Ovary (tissue), 9 donors: ENCODE results near the gene HOXA13. TPM values are rescaled to one million over a fixed set of nuclear protein-coding genes. Genes with fewer than 3 reads are reported as not detected.

Source experiments
- DNase-seq, 5 donors: peaks; one replicate each; pipeline ENCODE4 v3.0.0-alpha.2; 2019 to 2020
- H3K27ac ChIP-seq, 2 donors: fragments of 200-600 bp; one replicate each; pipeline versions ENCODE4 v1.5.1 to v1.8.0; 2019 to 2022
- H3K27me3 ChIP-seq: fragments of 200-600 bp; one replicate; pipeline ENCODE4 v1.8.0; 2022
- H3K36me3 ChIP-seq: fragments of 200-600 bp; sonication (generic); one replicate; pipeline ENCODE4 v1.5.1; 2019
- H3K4me1 ChIP-seq: one replicate; pipeline ENCODE4 v1.8.1; 2013; ENCODE audit warnings: mild to moderate bottlenecking, moderate library complexity; ENCODE audit not compliant: insufficient read depth
- H3K4me3 ChIP-seq: fragments of 200-600 bp; sonication (generic); one replicate; pipeline ENCODE4 v1.5.1; 2017
- H3K9me3 ChIP-seq, 2 donors: fragments of 200-600 bp in 1 of 2; sonication (generic) in 1 of 2; one replicate each; pipeline versions ENCODE4 v1.5.1 to v1.8.1; 2013 to 2019; ENCODE audit warnings: mild to moderate bottlenecking in 1 of 2, moderate library complexity in 1 of 2
- CTCF ChIP-seq, 3 donors: fragments of 450-650 bp in 2 of 3; fragments of 200-600 bp in 1 of 3; IDR thresholded peaks; one replicate each; pipeline versions ENCODE4 v1.5.1 to v1.8.0; 2016 to 2022; ENCODE audit warnings: antibody characterized with exemption in 3 of 3, mild to moderate bottlenecking in 1 of 3
- EP300 ChIP-seq: sonication (generic); formaldehyde crosslinking; IDR thresholded peaks from one replicate; pipeline ENCODE4 v1.6.1; 2017; ENCODE audit warnings: antibody characterized with exemption
- POLR2A ChIP-seq: fragments of 450-650 bp; IDR thresholded peaks from one replicate; pipeline ENCODE4 v1.6.1; 2017; ENCODE audit warnings: antibody characterized with exemption, mild to moderate bottlenecking, moderate library complexity
- WGBS, 3 donors: extraction: QIAGEN DNeasy Blood & Tissue Kit in 1 of 3; methylation state at CpG; one replicate each; pipeline versions ENCODE4 v1.1.5 to v1.1.7; 2013 to 2017; 5-methylcytosine and 5-hydroxymethylcytosine counted together
- intact Hi-C, 4 donors: fragments of 100-400 bp; cut with DNase I; formaldehyde crosslinking; loops; one replicate each; pipeline versions ENCODE4 v1.11.0 to v1.15.1; 2022 to 2023
- polyA plus RNA-seq, 2 donors: library from polyadenylated mRNA; stranded (reverse); fragments of 200-250 nt in 1 of 2; fragments of 350-450 nt in 1 of 2; fragmentation: Illumina TruSeq in 1 of 2; extraction: RNeasy Lipid Tissue Mini Kit (QIAGEN cat#74804) in 1 of 2; gene quantifications; one replicate each; pipeline ENCODE4 v1.2.3, GENCODE V29; 2013 to 2014
- total RNA-seq, 7 donors: library from RNA; depleted of rRNA in 2 of 7; stranded (reverse); fragments of >200 nt in 2 of 7; fragmentation: NEBNext Ultra II Directional in 3 of 7; extraction: Animal tissue kit (Norgen Biotek cat#: 25700) in 3 of 7; gene quantifications; one replicate each; pipeline versions ENCODE4 v1.1.0 to v1.2.4, GENCODE V29; 2016 to 2023
- donor health status: DM: no; HTN: no; CAD: no; lungs with moderate emphysema.
- donor health status: DM: no; HTN: no; CAD: no.
- donor health status: Bipolar disorder and iron deficiency.
- donor health status: DM: yes; HTN: yes; CAD: no.
- donor health status: DM: no; HTN: no; CAD: no.
- donor health status: DM: yes; HTN: yes; CAD: no.

The HOXA13 gene
- total and polyA plus RNA-seq, 9 donors = 0.07 TPM; not detected in 8

- no peaks in the 10 kb centered on the region for H3K36me3 ChIP-seq
- no peak for TF ChIP-seq CTCF (IDR thresholded peaks at IDR 0.05)
- no peak for TF ChIP-seq EP300
- TF ChIP-seq POLR2A = no peak
- H3K27ac ChIP-seq = no peak overlapping the region
- intact Hi-C loops = no loop called here
- H3K4me1 ChIP-seq = peaks cover 11% of the 10 kb centered on the region
- H3K27me3 ChIP-seq = peaks cover 3% of the 10 kb centered on the region
- no peak for DNase-seq
- WGBS, 3 donors = 53 to 69% (median 63%) methylated on average over 7 of the region's 7 CpGs
- H3K4me3 ChIP-seq = no peak overlapping the region
- H3K9me3 ChIP-seq = no peaks in the 10 kb centered on the region
Observed at GRCh38 chr7:27247000-27247399, 47.1 kb upstream of the HOXA13 start.

GRCh38 chr7:27245798-27246691 lies 46.2 kb upstream of the HOXA13 start:
- H3K4me3 ChIP-seq = no peak overlapping the region
- intact Hi-C loops = no loop called here
- H3K27me3 ChIP-seq = peaks cover 3% of the 10 kb centered on the region
- no peaks in the 10 kb centered on the region for H3K36me3 ChIP-seq
- no peak overlapping the region for H3K27ac ChIP-seq
- H3K4me1 ChIP-seq = peaks cover 6% of the 10 kb centered on the region
- WGBS, 3 donors = 2 to 15% (median 3%) methylated on average over 68 to 90 of the region's 90 CpGs
- TF ChIP-seq CTCF (IDR thresholded peaks at IDR 0.05) (no peak), POLR2A (no peak), EP300 (no peak)
- DNase-seq = no peak
- H3K9me3 ChIP-seq = no peaks in the 10 kb centered on the region

GRCh38 chr7:27245124-27245797 lies 45.4 kb upstream of the HOXA13 start:
- no peak for DNase-seq
- Histone ChIP-seq H3K4me1 (peaks cover 6% of the 10 kb centered on the region), H3K36me3 (no peaks in the 10 kb centered on the region), H3K4me3 (no peak overlapping the region), H3K9me3 (no peaks in the 10 kb centered on the region), H3K27ac (no peak overlapping the region), H3K27me3 (peaks cover 3% of the 10 kb centered on the region)
- no peak for TF ChIP-seq EP300
- TF ChIP-seq CTCF (IDR thresholded peaks at IDR 0.05) = no peak
- no peak for TF ChIP-seq POLR2A
- 8 to 16% (median 12%) methylated on average over 33 to 37 of the region's 37 CpGs for WGBS, 3 donors
- intact Hi-C loops = no loop called here

- peaks cover 8% of the 10 kb centered on the region for H3K4me1 ChIP-seq
- intact Hi-C loops = no loop called here
- no peaks in the 10 kb centered on the region for H3K36me3 ChIP-seq
- no peak overlapping the region for H3K27ac ChIP-seq
- no peak for DNase-seq
- peaks cover 3% of the 10 kb centered on the region for H3K27me3 ChIP-seq
- no peaks in the 10 kb centered on the region for H3K9me3 ChIP-seq
- no peak overlapping the region for H3K4me3 ChIP-seq
- no peak for TF ChIP-seq CTCF (IDR thresholded peaks at IDR 0.05)
- no peak for TF ChIP-seq EP300
- TF ChIP-seq POLR2A = no peak
- WGBS, 3 donors = 14 to 20% (median 15%) methylated on average over 18 of the region's 18 CpGs
Observed at GRCh38 chr7:27244488-27245123, 44.7 kb upstream of the HOXA13 start.
